Suprapubic skin (tissue), 4 donors: ENCODE measurements around the gene PTTG1IP2.

Experiments
- CTCF ChIP-seq, 2 donors: fragments of 200-600 bp in 1 of 2; fragments of 450-650 bp in 1 of 2; sonication (generic) in 1 of 2; IDR thresholded peaks; one replicate each; pipeline ENCODE4 v1.5.1; 2016 to 2019; ENCODE audit warnings: antibody characterized with exemption in 2 of 2, mild to moderate bottlenecking in 1 of 2, moderate library complexity in 1 of 2
- POLR2A ChIP-seq, 2 donors: fragments of 450-650 bp; IDR thresholded peaks; one replicate each; pipeline ENCODE4 v1.6.1; 2017; ENCODE audit warnings: antibody characterized with exemption in 2 of 2, mild to moderate bottlenecking in 2 of 2, moderate library complexity in 2 of 2
- POLR2AphosphoS5 ChIP-seq, 3 donors: sonication (generic); formaldehyde crosslinking; IDR thresholded peaks; one replicate each; pipeline ENCODE4 v1.6.1; 2017; ENCODE audit warnings: antibody characterized with exemption in 3 of 3

GRCh38 chr7:90518630-90519029, 49.2 kb downstream of the PTTG1IP2 start:
- no peak for TF ChIP-seq CTCF (IDR thresholded peaks at IDR 0.05)
- TF ChIP-seq POLR2AphosphoS5 (IDR thresholded peaks at IDR 0.05), result no peak
- TF ChIP-seq POLR2A (IDR thresholded peaks at IDR 0.05), result no peak
